ENCODE data around the gene SYPL1. TPM values are rescaled to one million over a fixed set of nuclear protein-coding genes. Genes with fewer than 3 reads are reported as not detected.

SYPL1 gene
- total RNA-seq, 1 experiment from 2014 or later: 98.3 TPM

DNA sequence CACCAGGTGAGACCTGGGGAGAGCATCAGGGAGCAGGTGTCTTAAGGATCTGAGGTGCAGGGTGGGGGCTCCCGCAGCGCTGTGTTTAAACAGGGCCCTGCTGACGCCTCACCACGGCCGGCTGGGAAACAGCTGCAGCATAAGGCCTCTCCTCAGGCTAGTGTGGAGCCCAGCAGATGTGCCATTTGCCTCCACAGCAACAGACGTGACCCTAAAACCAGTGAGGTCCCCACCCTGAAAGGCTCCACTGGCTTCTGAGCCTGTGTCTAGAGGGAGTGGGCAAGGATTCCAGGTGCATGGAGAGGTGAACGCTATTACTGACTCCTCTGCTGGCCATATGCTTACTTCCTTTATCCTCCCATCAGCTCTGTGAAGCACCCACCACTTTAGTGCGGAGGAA lies 47.8 kb downstream of the SYPL1 start:
- H3K27me3 ChIP-seq (ENCODE audit: control insufficient read depth, insufficient read depth, low read length): no peaks in the 10 kb centered on the region
- H3K9me3 ChIP-seq (ENCODE audit: control insufficient read depth, insufficient read depth, low read depth, low read length): no peaks in the 10 kb centered on the region
- ChIA-PET POLR2A (no interaction called here), CTCF (interaction anchor here (0.6 kb wide), 1 partner anchor 93 kb away, joined by 7 read pairs; no protein-coding TSS in a partner anchor)
- H3K4me3 ChIP-seq (ENCODE audit: low read depth in 2 of 2, low read length in 2 of 2): peak overlapping the region in 1 of 2 experiments; percentile 41; a peak in 2 of 4 replicates
- intact Hi-C loops (cut with micrococcal nuclease; ENCODE audit: unreplicated experiment): no loop called here
- H3K36me3 ChIP-seq (ENCODE audit: control insufficient read depth, insufficient read depth, low read length): no peaks in the 10 kb centered on the region
- no peak for DNase-seq (ENCODE audit: low read depth, low spot score)
- TF ChIP-seq TCF7L2 (IDR thresholded peaks at IDR 0.05; ENCODE audit: low read depth, low read length) (no peak), POLR2AphosphoS5 (IDR thresholded peaks at IDR 0.05; ENCODE audit: low read depth, low read length) (no peak), CTCF (IDR thresholded peaks at IDR 0.05) (no peak), SIN3A (IDR thresholded peaks at IDR 0.05; ENCODE audit: borderline replicate concordance, insufficient read depth, low read depth, low read length) (no peak), REST (IDR thresholded peaks at IDR 0.05; ENCODE audit: insufficient read depth in 1 of 2, low read depth in 2 of 2, low read length in 1 of 2) (no peak)
- peak overlapping the region; percentile 90 for H3K27ac ChIP-seq (ENCODE audit: low read length)
- in situ Hi-C loops (cut with HindIII; ENCODE audit: low pct_unique_long_range_greater_than_20kb, low sequenced_read_pairs): loop anchor here (25.0 kb wide), 1 partner anchor 98 kb away; no protein-coding TSS in a partner anchor
- H3K4me1 ChIP-seq (ENCODE audit: control insufficient read depth, insufficient read depth, low read length): peaks cover 43% of the 10 kb centered on the region
- peak; percentile 49 for ATAC-seq
- BruUV-seq (replicated peaks): no TSS peak

GRCh38 chr7:106063692-106064091 lies 48.4 kb downstream of the SYPL1 start:
- Histone ChIP-seq H3K36me3 (ENCODE audit: control insufficient read depth, insufficient read depth, low read length) (no peaks in the 10 kb centered on the region), H3K4me1 (ENCODE audit: control insufficient read depth, insufficient read depth, low read length) (peaks cover 43% of the 10 kb centered on the region), H3K9me3 (ENCODE audit: control insufficient read depth, insufficient read depth, low read depth, low read length) (no peaks in the 10 kb centered on the region), H3K4me3 (ENCODE audit: low read depth in 2 of 2, low read length in 2 of 2) (no peak overlapping the region), H3K27me3 (ENCODE audit: control insufficient read depth, insufficient read depth, low read length) (no peaks in the 10 kb centered on the region), H3K27ac (ENCODE audit: low read length) (peak overlapping the region; percentile 90)
- in situ Hi-C loops (cut with HindIII; ENCODE audit: low pct_unique_long_range_greater_than_20kb, low sequenced_read_pairs) (loop anchor here (25.0 kb wide), 1 partner anchor 99 kb away; no protein-coding TSS in a partner anchor), intact Hi-C loops (cut with micrococcal nuclease; ENCODE audit: unreplicated experiment) (no loop called here)
- ChIA-PET POLR2A (no interaction called here), CTCF (no interaction called here)
- DNase-seq (ENCODE audit: low read depth, low spot score) (no peak), ATAC-seq (no peak)
- no TSS peak for BruUV-seq (replicated peaks)
- TF ChIP-seq SIN3A (IDR thresholded peaks at IDR 0.05; ENCODE audit: borderline replicate concordance, insufficient read depth, low read depth, low read length): no peak
- no peak for TF ChIP-seq REST (IDR thresholded peaks at IDR 0.05; ENCODE audit: insufficient read depth in 1 of 2, low read depth in 2 of 2, low read length in 1 of 2)
- no peak for TF ChIP-seq TCF7L2 (IDR thresholded peaks at IDR 0.05; ENCODE audit: low read depth, low read length)
- no peak for TF ChIP-seq CTCF (IDR thresholded peaks at IDR 0.05)
- TF ChIP-seq POLR2AphosphoS5 (IDR thresholded peaks at IDR 0.05; ENCODE audit: low read depth, low read length): no peak

Measured in Panc1 (cell line).